ENCODE data around the gene SLC16A3. TPM values are rescaled to one million over a fixed set of nuclear protein-coding genes. Genes with fewer than 3 reads are reported as not detected.
"Not testable (repeated sequence)": the region's sequence is repeated elsewhere in the genome, so short reads cannot be mapped to it uniquely, and the experiment has no call there.

Gene SLC16A3
- total RNA-seq, 1 donor: 222 TPM

DNA sequence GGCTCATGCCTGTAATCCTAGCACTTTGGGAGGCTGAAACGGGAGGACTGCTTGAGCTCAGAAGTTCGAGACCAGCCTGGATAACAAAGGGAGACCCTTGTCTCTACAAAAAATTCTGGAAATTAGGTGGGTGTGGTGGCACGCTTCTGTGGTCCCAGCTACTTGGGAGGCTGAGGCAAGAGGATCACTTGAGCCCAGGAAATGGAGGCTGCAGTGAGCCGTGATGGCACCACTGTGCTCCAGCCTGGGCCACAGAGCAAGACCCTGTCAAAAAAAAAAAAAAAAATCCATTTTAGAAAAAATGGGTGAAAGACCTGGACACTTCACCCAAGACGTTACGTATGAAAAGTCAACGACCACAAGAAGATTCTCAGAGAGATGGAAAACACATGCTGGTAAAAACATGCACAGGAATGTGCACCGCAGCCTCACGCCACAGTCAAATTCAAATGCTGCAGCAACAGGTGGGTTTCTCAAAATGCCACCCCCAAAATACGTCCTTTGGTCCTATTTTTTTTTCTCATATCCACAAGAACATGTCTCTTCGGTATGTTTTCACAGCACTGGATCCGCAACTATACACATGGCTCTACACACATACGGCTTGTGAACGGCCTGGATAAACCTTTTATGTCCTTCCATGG is 27.5 kb downstream of the SLC16A3 start:
- Histone ChIP-seq H3K4me2 (ENCODE audit: insufficient read depth, low read length) (no peak overlapping the region), H3K79me2 (ENCODE audit: insufficient read depth, low read length) (peaks cover 84% of the 10 kb centered on the region), H3K27ac (ENCODE audit: low read depth, low read length) (no peak overlapping the region), H3K4me3 (ENCODE audit: insufficient read depth, low read length) (no peak overlapping the region), H2AFZ (ENCODE audit: low read length) (no peak overlapping the region), H4K20me1 (ENCODE audit: insufficient read depth, low read length) (peaks cover 71% of the 10 kb centered on the region), H3K9me3 (ENCODE audit: low read depth, low read length) (no peaks in the 10 kb centered on the region), H3K4me1 (ENCODE audit: insufficient read depth, low read length) (no peaks in the 10 kb centered on the region), H3K27me3 (ENCODE audit: insufficient read depth, low read length) (no peaks in the 10 kb centered on the region), H3K36me3 (ENCODE audit: insufficient read depth, low read length) (peaks cover 80% of the 10 kb centered on the region)
- TF ChIP-seq, protein P1, sequence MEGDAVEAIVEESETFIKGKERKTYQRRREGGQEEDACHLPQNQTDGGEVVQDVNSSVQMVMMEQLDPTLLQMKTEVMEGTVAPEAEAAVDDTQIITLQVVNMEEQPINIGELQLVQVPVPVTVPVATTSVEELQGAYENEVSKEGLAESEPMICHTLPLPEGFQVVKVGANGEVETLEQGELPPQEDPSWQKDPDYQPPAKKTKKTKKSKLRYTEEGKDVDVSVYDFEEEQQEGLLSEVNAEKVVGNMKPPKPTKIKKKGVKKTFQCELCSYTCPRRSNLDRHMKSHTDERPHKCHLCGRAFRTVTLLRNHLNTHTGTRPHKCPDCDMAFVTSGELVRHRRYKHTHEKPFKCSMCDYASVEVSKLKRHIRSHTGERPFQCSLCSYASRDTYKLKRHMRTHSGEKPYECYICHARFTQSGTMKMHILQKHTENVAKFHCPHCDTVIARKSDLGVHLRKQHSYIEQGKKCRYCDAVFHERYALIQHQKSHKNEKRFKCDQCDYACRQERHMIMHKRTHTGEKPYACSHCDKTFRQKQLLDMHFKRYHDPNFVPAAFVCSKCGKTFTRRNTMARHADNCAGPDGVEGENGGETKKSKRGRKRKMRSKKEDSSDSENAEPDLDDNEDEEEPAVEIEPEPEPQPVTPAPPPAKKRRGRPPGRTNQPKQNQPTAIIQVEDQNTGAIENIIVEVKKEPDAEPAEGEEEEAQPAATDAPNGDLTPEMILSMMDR (IDR thresholded peaks at IDR 0.05; ENCODE audit: extremely low read depth, low read depth, low read length): no peak
- peak; percentile 36 for DNase-seq (ENCODE audit: insufficient read length, low spot score, missing footprints)

DNA sequence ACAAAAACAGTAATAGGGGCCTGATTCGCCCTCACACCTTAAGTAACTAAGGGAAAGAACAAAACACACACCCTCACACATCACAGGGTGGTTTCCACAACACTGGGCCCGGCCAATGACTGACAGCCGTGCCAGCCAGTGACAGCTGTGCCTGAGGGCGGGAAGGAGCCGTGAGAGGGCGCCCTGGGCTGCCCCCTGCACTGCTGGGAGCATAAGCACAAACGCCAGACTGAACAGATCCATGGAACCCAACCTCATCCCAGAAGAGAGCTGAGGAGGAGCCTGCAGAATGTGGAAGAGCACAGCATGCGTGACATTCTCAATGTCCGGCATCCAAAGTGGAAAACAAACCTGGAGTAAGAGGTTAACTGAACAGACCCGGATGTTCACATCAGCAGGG is 28.6 kb downstream of the SLC16A3 start:
- Histone ChIP-seq H4K20me1 (ENCODE audit: insufficient read depth, low read length) (peaks cover 73% of the 10 kb centered on the region), H3K9me3 (ENCODE audit: low read depth, low read length) (no peaks in the 10 kb centered on the region), H2AFZ (ENCODE audit: low read length) (no peak overlapping the region), H3K36me3 (ENCODE audit: insufficient read depth, low read length) (peaks cover 80% of the 10 kb centered on the region), H3K4me3 (ENCODE audit: insufficient read depth, low read length) (no peak overlapping the region), H3K27me3 (ENCODE audit: insufficient read depth, low read length) (no peaks in the 10 kb centered on the region), H3K27ac (ENCODE audit: low read depth, low read length) (peak overlapping the region; percentile 20), H3K4me2 (ENCODE audit: insufficient read depth, low read length) (no peak overlapping the region), H3K4me1 (ENCODE audit: insufficient read depth, low read length) (no peaks in the 10 kb centered on the region), H3K79me2 (ENCODE audit: insufficient read depth, low read length) (peaks cover 84% of the 10 kb centered on the region)
- TF ChIP-seq, protein P1 (IDR thresholded peaks at IDR 0.05; ENCODE audit: extremely low read depth, low read depth, low read length): no peak
- peak; percentile 87 for DNase-seq (ENCODE audit: insufficient read length, low spot score, missing footprints)

DNA sequence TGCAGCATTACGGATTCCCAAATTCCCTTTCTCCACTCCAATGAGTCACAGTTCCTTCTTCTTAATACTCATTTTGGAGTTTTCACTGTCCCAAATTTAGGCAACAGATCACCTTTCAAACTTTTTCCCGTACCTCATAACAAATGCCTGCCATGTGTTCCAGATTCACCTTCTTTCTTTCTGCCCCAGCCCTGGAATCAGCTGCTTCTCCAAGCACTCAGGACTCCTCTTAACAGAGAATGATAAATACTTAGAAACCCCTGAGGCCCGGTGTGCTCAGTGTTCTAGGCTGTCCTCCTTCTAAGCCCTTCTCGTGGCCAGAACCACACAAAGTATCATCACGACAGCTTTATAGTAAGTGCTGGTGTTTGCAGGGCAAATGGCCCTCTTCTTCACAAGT is 29.7 kb downstream of the SLC16A3 start:
- Histone ChIP-seq H3K9me3 (ENCODE audit: low read depth, low read length) (no peaks in the 10 kb centered on the region), H2AFZ (ENCODE audit: low read length) (no peak overlapping the region), H4K20me1 (ENCODE audit: insufficient read depth, low read length) (peaks cover 73% of the 10 kb centered on the region), H3K4me2 (ENCODE audit: insufficient read depth, low read length) (no peak overlapping the region), H3K79me2 (ENCODE audit: insufficient read depth, low read length) (peaks cover 84% of the 10 kb centered on the region), H3K27ac (ENCODE audit: low read depth, low read length) (no peak overlapping the region), H3K4me3 (ENCODE audit: insufficient read depth, low read length) (no peak overlapping the region), H3K27me3 (ENCODE audit: insufficient read depth, low read length) (no peaks in the 10 kb centered on the region), H3K36me3 (ENCODE audit: insufficient read depth, low read length) (peaks cover 80% of the 10 kb centered on the region), H3K4me1 (ENCODE audit: insufficient read depth, low read length) (no peaks in the 10 kb centered on the region)
- peak; percentile 32 for DNase-seq (ENCODE audit: insufficient read length, low spot score, missing footprints)
- TF ChIP-seq, protein P1 (IDR thresholded peaks at IDR 0.05; ENCODE audit: extremely low read depth, low read depth, low read length): no peak

DNA sequence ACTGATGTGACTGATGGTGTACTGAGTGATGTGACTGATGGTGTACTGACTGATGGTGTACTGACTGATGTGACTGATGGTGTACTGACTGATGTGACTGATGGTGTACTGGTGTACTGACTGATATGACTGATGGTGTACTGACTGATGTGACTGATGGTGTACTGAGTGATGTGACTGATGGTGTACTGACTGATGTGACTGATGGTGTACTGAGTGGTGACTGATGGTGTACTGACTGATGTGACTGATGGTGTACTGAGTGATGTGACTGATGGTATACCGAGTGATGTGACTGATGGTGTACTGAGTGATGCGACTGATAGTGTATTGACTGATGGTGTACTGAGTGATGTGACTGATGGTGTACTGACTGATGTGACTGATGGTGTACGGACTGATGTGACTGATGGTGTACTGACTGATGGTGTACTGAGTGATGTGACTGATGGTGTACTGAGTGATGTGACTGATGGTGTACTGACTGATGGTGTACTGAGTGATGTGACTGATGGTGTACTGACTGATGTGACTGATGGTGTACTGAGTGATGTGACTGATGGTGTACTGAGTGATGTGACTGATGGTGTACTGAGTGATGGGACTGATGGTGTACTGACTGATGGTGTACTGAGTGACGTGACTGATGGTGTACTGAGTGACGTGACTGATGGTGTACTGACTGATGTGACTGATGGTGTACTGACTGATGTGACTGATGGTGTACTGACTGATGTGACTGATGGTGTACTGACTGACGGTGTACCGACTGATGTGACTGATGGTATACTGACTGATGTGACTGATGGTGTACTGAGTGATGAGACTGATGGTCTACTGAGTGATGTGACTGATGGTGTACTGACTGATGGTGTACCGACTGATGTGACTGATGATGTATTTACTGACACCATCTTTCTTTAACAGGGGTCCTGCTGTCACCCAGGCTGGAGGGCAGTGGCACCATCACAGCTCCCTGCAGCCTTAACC is 31.4 kb downstream of the SLC16A3 start:
- not testable (repeated sequence) for H2AFZ ChIP-seq (ENCODE audit: low read length); H3K27me3 ChIP-seq (ENCODE audit: insufficient read depth, low read length); H3K27ac ChIP-seq (ENCODE audit: low read depth, low read length); DNase-seq (ENCODE audit: insufficient read length, low spot score, missing footprints); H3K4me1 ChIP-seq (ENCODE audit: insufficient read depth, low read length); H3K4me3 ChIP-seq (ENCODE audit: insufficient read depth, low read length); H3K9me3 ChIP-seq (ENCODE audit: low read depth, low read length); H3K4me2 ChIP-seq (ENCODE audit: insufficient read depth, low read length)
- Histone ChIP-seq H3K79me2 (ENCODE audit: insufficient read depth, low read length) (peaks cover 98% of the 10 kb centered on the region), H4K20me1 (ENCODE audit: insufficient read depth, low read length) (peaks cover 87% of the 10 kb centered on the region), H3K36me3 (ENCODE audit: insufficient read depth, low read length) (peaks cover 91% of the 10 kb centered on the region)

All from osteoblast (primary cell).